Mesodermal cell (in vitro differentiated cells): ENCODE data around the gene DUS1L.

Experiments
- H3K27ac ChIP-seq: 2 replicates; pipeline ENCODE4 v1.7.0; 2013; ENCODE audit warnings: mild to moderate bottlenecking, low read depth, low read length, moderate library complexity; ENCODE audit not compliant: severe bottlenecking
- H3K36me3 ChIP-seq: 2 replicates; pipeline ENCODE4 v1.7.1; 2013; ENCODE audit warnings: mild to moderate bottlenecking, low read length, moderate library complexity; ENCODE audit not compliant: control insufficient read depth, insufficient read depth
- H3K4me1 ChIP-seq: one replicate; pipeline ENCODE4 v1.7.1; 2013; ENCODE audit warnings: mild to moderate bottlenecking, low read length; ENCODE audit not compliant: insufficient read depth, control insufficient read depth, poor library complexity, severe bottlenecking
- H3K4me3 ChIP-seq: 2 replicates; pipeline ENCODE4 v1.7.0; 2013; ENCODE audit warnings: low read length, control low read depth, mild to moderate bottlenecking; ENCODE audit not compliant: insufficient read depth, poor library complexity, severe bottlenecking; ENCODE audit errors: extremely low read depth
- H3K9me3 ChIP-seq: 2 replicates; pipeline ENCODE4 v1.7.1; 2013; ENCODE audit warnings: mild to moderate bottlenecking, low read length, moderate library complexity; ENCODE audit not compliant: control insufficient read depth
- WGBS, 2 experiments: methylation state at CpG; one replicate each; pipeline ENCODE4 v1.1.5; 2013; ENCODE audit warnings: missing lambda C conversion rate in 2 of 2; ENCODE audit not compliant: insufficient coverage in 2 of 2; 5-methylcytosine and 5-hydroxymethylcytosine counted together

DUS1L gene

DNA sequence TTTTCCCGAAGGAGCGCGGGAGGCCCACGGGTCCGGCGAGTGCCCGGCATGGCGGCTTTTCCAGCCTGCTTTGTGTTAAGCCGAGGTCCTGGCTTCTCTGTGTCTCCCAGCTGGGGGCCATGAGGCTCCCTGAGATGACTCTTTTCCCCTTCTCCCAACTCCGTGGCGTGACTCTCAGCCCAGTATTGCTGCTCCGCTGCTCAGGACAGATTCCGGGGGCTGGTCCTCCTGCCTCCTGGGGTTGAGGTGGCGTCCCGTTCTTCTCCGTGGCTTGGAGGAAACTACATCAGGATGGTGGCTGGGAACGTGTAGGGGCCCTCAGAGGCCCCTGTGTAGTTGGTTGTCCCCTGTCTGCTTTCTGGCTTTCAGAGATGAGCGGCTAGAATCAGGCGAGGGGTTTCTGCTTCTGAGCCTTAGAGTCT is 13.0 kb downstream of the DUS1L start:
- 24 to 29% methylated on average over 17 to 18 of the region's 19 CpGs for WGBS, 2 experiments

DNA sequence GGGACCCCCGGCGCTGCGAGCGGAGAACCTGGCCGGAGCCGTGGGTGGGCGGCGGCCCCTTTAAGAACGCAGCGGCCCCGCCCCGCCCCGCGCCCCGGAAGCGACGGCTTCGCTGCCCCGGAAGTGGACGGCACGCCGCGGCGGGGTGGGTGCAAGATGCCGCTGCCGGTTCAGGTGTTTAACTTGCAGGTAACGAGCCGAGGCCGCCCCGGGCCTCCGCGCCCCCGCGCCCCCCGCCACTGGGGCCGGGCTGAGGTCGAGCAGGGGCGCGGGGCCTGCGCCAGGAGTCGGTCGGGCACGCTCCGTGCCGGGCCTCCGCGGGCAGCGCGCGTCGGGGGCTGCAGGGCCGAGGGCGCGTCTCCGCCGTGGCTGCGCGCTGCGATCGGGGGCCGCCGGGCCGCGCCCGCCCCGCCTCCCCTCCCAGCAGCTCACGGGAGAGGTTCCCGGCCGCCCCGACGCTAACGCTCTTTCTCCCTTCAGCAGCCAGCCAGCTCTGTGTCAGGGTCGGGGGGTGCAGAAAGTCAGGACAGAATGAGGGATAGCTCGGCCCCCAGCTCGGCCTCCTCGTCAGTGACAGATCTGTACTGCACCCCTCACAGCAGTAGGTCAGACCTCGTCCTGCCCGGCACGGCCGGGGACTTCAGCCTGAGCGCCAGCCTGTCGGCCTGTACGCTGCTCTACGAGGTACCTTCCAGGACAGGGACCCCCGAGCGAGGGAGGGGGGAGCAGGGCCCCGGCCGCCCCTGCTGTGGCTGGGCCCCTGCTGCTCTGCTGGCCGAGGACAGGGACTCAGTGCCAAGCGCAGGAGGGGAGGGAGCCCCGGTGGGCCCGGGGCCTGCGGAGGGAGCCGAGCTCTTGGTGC is 13.6 kb downstream of the DUS1L start, which contains the start of the genes GPS1 and RFNG:
GPS1 (plus strand) TSS at position 123 of the 862 bp plus-strand sequence; CDS start at position 157, 34 bp downstream.
RFNG (minus strand) TSS at position 36 of the 862 bp plus-strand sequence. CDS start 45 bp downstream, outside the sequence.
- Histone ChIP-seq H3K36me3 (peaks cover 70% of the 10 kb centered on the region), H3K4me3 (peak within 1 kb of the TSS; percentile 67), H3K9me3 (no peaks in the 10 kb centered on the region), H3K27ac (no peak within 1 kb of the TSS), H3K4me1 (no peaks in the 10 kb centered on the region)
- WGBS, 2 experiments: 0 to 1% methylated on average over 67 to 81 of the region's 94 CpGs

More for the DNA sequence above, 13.0 kb downstream of the DUS1L start:
- Histone ChIP-seq H3K4me1 (no peaks in the 10 kb centered on the region), H3K4me3 (peak overlapping the region; percentile 67), H3K36me3 (peaks cover 72% of the 10 kb centered on the region), H3K27ac (no peak overlapping the region), H3K9me3 (no peaks in the 10 kb centered on the region)

DNA sequence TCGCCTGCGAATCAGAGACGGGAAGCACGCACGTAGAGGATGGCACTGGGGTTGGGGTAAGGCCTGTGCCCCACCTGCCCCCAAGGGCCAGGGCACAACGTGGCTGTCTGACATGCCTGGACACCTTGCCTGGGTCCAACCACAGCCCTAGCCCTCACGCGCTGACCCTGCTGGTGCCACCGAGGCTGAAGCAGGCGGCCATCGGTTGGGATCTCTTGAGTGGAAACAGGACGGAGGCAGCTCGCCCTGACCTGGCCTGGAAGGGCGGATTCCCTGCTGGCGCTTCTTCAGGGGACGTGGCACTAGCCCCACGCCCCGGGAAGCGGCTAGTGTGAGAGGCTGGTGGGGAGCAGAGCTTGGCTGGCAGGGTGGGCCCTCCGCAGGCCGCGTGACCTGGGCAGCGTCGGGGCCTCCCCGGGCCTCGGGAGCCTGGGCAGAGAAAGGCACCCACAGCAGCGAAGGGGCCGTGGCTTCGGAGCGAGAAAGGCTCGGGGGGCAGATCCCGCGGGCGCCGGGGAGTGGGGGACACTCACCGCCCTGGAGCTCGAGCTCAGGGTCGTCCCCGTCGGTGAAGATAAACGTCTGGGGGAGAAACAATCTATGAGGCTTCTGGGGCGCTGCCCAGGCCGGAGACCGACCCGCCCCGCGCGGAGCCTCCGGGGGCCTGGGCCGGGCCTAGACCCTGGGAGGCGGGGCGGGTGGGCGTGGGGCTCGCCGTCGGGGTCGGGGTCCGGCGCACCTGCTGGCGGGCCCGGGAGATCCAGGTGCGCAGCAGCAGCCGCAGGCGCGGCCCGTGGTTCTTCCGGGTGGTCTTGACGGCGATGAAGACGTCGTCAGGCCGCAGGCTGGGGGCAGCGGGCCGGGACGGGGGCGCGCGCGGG is 14.6 kb downstream of the DUS1L start:
- Histone ChIP-seq H3K27ac (no peak overlapping the region), H3K4me1 (no peaks in the 10 kb centered on the region), H3K36me3 (peaks cover 60% of the 10 kb centered on the region), H3K9me3 (no peaks in the 10 kb centered on the region), H3K4me3 (peak overlapping the region; percentile 67)
- 33 to 34% methylated on average over 51 of the region's 79 CpGs for WGBS, 2 experiments

DNA sequence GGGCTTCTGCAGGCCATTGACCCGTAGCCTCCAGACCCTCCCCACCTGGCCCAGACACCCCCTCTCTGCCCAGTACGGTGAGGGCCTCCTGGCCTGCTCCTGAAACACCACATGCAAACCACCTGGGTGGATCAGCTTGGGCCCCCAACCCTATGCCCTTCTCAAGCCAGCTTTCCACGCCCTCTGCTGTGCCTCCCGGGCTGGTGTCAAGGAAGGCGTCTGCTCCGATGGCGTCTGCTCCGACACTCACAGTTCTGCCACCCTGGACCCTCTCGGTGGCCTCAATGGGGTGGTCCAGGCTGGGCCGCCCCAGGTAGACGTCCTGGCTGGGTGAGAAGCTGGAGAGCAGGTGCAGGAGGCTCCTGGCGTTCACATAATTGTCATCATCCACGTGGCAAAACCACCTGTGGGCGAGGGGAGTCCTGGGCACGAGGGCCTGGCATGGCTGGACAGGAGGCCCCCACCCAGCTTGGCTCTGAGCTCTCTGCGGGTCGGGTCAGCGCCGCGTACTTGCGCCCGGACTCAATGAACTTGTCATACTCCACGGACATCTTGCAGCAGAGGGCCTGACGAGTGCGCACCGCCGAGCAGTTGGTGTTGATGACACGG is 15.3 kb downstream of the DUS1L start:
- Histone ChIP-seq H3K36me3 (peaks cover 54% of the 10 kb centered on the region), H3K4me3 (peak overlapping the region; percentile 67), H3K27ac (no peak overlapping the region), H3K4me1 (no peaks in the 10 kb centered on the region), H3K9me3 (no peaks in the 10 kb centered on the region)
- 91 to 96% methylated on average over 26 to 28 of the region's 28 CpGs for WGBS, 2 experiments

DNA sequence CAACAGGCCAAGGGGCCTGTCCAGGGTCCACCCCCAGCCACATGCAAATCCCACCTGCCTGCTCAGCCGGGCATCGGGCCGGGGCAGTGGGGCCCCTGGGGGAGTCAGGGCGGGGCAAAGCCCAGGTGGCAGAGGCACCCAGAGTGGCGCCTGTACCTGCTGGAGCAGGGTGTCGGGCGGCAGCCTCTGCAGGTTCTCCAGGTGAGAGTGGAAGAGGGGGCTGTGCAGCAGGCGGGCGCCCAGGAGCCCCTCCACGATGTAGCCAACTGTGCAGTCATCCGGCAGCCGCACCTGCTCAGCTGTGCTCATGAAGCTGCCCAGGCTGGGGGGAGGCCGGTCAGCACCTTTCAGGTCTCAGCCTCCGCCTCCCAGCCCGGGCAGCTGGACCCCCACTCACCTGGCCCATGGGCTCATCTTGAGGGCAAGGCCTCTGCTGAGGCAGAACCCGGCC is 16.1 kb downstream of the DUS1L start:
- H3K36me3 ChIP-seq: peaks cover 47% of the 10 kb centered on the region
- no peaks in the 10 kb centered on the region for H3K9me3 ChIP-seq
- WGBS, 2 experiments: 93 to 94% methylated on average over 12 to 16 of the region's 16 CpGs
- H3K4me1 ChIP-seq: no peaks in the 10 kb centered on the region
- no peak overlapping the region for H3K4me3 ChIP-seq
- H3K27ac ChIP-seq: no peak overlapping the region

DNA sequence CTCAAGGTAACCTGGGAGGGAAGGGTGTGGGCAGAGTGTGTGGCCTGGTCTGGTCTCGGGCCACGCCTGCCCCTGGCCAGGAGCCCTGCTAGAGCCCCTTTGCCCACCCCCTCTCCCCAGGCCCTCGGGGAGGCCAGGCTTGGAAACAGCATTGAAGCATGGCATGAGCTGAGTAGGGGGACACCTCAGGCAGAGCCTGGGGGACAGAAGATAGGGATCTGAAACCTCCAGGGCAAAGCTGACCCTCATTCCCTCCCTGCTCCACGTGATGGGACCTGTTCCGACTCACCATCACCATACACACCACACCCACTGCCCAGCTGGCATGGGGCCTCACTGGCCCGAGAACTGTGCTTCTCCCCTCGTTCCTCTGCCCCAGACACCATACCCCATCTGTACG is 16.5 kb downstream of the DUS1L start:
- no peak overlapping the region for H3K4me3 ChIP-seq
- H3K4me1 ChIP-seq: no peaks in the 10 kb centered on the region
- H3K27ac ChIP-seq: no peak overlapping the region
- 96 to 98% methylated on average over 3 to 8 of the region's 8 CpGs for WGBS, 2 experiments
- no peaks in the 10 kb centered on the region for H3K9me3 ChIP-seq
- peaks cover 42% of the 10 kb centered on the region for H3K36me3 ChIP-seq

DNA sequence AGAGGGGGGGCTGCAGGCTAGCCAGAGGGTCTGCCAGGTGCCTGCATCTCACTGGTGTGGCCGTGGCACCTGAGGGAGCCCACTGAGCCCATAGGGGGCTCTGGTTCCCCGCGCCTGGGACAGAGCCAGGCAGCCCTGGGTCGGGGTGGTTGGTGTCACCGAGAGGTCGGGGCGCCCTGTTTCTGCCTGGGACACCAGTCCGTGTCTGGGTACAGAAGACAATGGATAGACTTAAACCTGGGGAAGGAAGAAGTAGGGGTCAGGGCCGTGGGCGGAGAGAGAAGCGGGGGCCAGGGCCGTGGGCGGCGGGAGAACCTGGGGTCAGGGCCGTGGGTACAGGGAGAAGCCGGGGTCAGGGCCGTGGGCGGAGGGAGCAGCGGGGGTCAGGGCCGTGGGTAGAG is 17.0 kb downstream of the DUS1L start:
- Histone ChIP-seq H3K36me3 (peaks cover 37% of the 10 kb centered on the region), H3K9me3 (no peaks in the 10 kb centered on the region), H3K27ac (no peak overlapping the region), H3K4me1 (no peaks in the 10 kb centered on the region), H3K4me3 (no peak overlapping the region)
- WGBS, 2 experiments: 94 to 96% methylated on average over 20 of the region's 20 CpGs

DNA sequence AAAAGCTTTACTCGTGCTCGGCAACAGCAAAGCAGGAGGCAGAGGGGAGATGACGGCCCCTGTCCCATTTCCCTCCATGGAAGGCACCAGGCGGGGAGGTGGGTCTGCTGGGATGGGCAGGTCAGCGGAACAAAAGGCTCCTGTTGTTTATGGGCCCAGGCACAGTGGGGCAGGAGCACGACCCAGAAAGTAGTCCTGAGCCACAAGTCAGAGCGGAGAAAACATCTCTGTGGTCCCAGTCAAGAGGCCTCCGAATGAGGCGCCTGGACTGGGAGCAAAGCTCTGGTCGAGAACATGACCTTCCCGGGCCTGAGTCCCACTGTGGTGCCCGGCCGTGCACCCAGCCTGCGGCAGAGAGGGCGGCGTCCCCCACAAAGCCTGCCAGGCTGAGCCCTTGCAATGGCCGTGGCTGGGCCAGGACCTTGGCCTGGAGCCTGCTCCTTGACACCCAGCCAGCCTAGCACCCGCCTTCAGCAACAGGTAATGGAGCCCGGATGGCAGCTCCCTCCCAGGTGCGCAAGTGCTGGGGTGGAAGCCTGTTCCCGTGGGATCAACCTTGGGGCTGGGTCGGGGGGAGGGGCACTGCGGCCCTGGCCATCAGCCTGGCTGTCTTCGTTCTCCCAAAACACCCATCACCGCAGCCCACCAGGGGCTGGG is 17.6 kb downstream of the DUS1L start:
- 91 to 93% methylated on average over 21 to 23 of the region's 25 CpGs for WGBS, 2 experiments
- no peak overlapping the region for H3K4me3 ChIP-seq
- H3K4me1 ChIP-seq: no peaks in the 10 kb centered on the region
- H3K9me3 ChIP-seq: no peaks in the 10 kb centered on the region
- H3K27ac ChIP-seq: no peak overlapping the region
- H3K36me3 ChIP-seq: peaks cover 32% of the 10 kb centered on the region

DNA sequence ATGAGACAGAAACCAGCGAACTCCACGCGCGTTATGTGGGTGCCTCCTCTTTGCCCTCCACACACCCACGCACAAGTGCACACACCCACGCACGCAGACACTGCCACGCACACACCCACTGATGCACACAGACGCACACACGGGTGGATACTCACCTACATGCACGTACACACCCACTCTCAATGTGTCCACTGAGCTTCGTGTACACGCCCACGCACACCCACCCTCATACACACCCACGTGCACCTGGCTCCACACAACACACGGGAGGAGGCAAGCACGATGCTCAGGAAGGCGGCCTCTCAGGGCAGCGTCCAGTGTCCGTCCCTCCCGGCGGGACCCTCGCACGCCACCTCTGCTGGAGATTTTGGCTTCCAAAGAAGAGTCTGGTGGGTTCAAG is 18.2 kb downstream of the DUS1L start:
- H3K4me1 ChIP-seq: no peaks in the 10 kb centered on the region
- 91 to 98% methylated on average over 18 to 23 of the region's 24 CpGs for WGBS, 2 experiments
- no peak overlapping the region for H3K4me3 ChIP-seq
- H3K9me3 ChIP-seq: no peaks in the 10 kb centered on the region
- no peak overlapping the region for H3K27ac ChIP-seq
- peaks cover 31% of the 10 kb centered on the region for H3K36me3 ChIP-seq

DNA sequence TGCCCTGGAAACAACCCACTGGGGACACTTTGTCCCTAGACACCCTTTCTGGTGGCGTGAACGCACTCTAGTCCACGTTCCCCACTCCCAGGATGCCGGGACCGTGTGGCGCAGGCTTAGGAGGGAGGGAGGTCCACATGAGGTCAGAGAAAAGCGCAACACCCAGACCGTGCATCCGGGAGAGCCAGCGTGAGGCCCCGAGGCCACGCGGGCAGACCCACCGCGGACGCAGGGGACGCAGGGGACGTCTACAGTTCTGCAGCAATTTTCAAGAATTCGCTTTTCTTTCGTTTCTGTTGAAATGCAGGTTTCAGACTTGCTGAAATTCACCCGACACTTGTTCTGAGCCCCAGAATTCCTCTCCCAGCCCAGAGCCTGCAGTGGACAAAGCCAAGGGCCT is 18.7 kb downstream of the DUS1L start:
- Histone ChIP-seq H3K27ac (no peak overlapping the region), H3K9me3 (no peaks in the 10 kb centered on the region), H3K36me3 (peaks cover 31% of the 10 kb centered on the region), H3K4me1 (no peaks in the 10 kb centered on the region), H3K4me3 (no peak overlapping the region)
- 94 to 96% methylated on average over 21 of the region's 21 CpGs for WGBS, 2 experiments
